ENCODE measurements around the gene CXCL14.

Gene CXCL14

GRCh38 chr5:135584276-135584675 is 5.5 kb upstream of the CXCL14 start:
- H3K4me3 ChIP-seq (ENCODE audit: low read depth, low read length): no peak overlapping the region
- in situ Hi-C loops (cut with HindIII; ENCODE audit: low sequenced_read_pairs): no loop called here
- no peak for TF ChIP-seq CTCF (IDR thresholded peaks at IDR 0.05; ENCODE audit: low read depth, low read length, missing control alignments)
- no peak for DNase-seq (ENCODE audit: low read depth)

- no peak for DNase-seq (ENCODE audit: low read depth)
- TF ChIP-seq CTCF (IDR thresholded peaks at IDR 0.05; ENCODE audit: low read depth, low read length, missing control alignments): no peak
- in situ Hi-C loops (cut with HindIII; ENCODE audit: low sequenced_read_pairs): no loop called here
These were observed 3.4 kb upstream of the CXCL14 start for GRCh38 chr5:135582099-135582781.

GRCh38 chr5:135578305-135578684 is 496 bp downstream of the CXCL14 start:
- H3K4me3 ChIP-seq (ENCODE audit: low read depth, low read length): peak overlapping the region; percentile 41
- in situ Hi-C loops (cut with HindIII; ENCODE audit: low sequenced_read_pairs): no loop called here
- no peak for DNase-seq (ENCODE audit: low read depth)
- TF ChIP-seq CTCF (IDR thresholded peaks at IDR 0.05; ENCODE audit: low read depth, low read length, missing control alignments): no peak

More at GRCh38 chr5:135582099-135582781, 3.4 kb upstream of the CXCL14 start:
- no peak overlapping the region for H3K4me3 ChIP-seq (ENCODE audit: low read depth, low read length)

GRCh38 chr5:135577421-135577820 is 1.4 kb downstream of the CXCL14 start:
- peak overlapping the region; percentile 41 for H3K4me3 ChIP-seq (ENCODE audit: low read depth, low read length)
- no peak for TF ChIP-seq CTCF (IDR thresholded peaks at IDR 0.05; ENCODE audit: low read depth, low read length, missing control alignments)
- DNase-seq (ENCODE audit: low read depth): no peak
- in situ Hi-C loops (cut with HindIII; ENCODE audit: low sequenced_read_pairs): no loop called here

- TF ChIP-seq CTCF (IDR thresholded peaks at IDR 0.05; ENCODE audit: low read depth, low read length, missing control alignments): no peak
- H3K4me3 ChIP-seq (ENCODE audit: low read depth, low read length): no peak overlapping the region
- in situ Hi-C loops (cut with HindIII; ENCODE audit: low sequenced_read_pairs): no loop called here
- DNase-seq (ENCODE audit: low read depth): no peak
These were observed 2.7 kb downstream of the CXCL14 start for GRCh38 chr5:135576075-135576599.

- in situ Hi-C loops (cut with HindIII; ENCODE audit: low sequenced_read_pairs): loop anchor here (25.0 kb wide), 1 partner anchor 263 kb away; the partner anchor contains the start of gene SLC25A48
- no peak overlapping the region for H3K4me3 ChIP-seq (ENCODE audit: low read depth, low read length)
- TF ChIP-seq CTCF (IDR thresholded peaks at IDR 0.05; ENCODE audit: low read depth, low read length, missing control alignments): no peak
- DNase-seq (ENCODE audit: low read depth): no peak
These were observed 4.3 kb downstream of the CXCL14 start for GRCh38 chr5:135574493-135574892.
